GM06990 (cell line): ENCODE results near the gene FAM9A.

Experiments
- DNase-seq: peaks from one replicate; pipeline ENCODE4 v3.0.0-alpha.2; 2011; ENCODE audit not compliant: insufficient read length; ENCODE audit errors: extremely low read depth
- H3K27me3 ChIP-seq: replicated peaks from 2 replicates; pipeline ENCODE4 v1.6.0; 2011; ENCODE audit warnings: low read length; ENCODE audit not compliant: control insufficient read depth, insufficient read depth
- H3K36me3 ChIP-seq: 2 replicates; pipeline ENCODE4 v1.5.1; 2011; ENCODE audit warnings: low read length; ENCODE audit not compliant: control insufficient read depth, insufficient read depth
- H3K4me3 ChIP-seq: replicated peaks from 2 replicates; pipeline ENCODE4 v1.5.1; 2011; ENCODE audit warnings: low read depth, mild to moderate bottlenecking, control low read depth, low read length
- TF ChIP-seq, protein P1 (sequence below): IDR thresholded peaks from 2 replicates; pipeline ENCODE4 v1.5.1; 2011; ENCODE audit warnings: low read length, control low read depth, mild to moderate bottlenecking, inconsistent platforms; ENCODE audit not compliant: insufficient read depth, poor library complexity, severe bottlenecking

FAM9A gene

GRCh38 chrX:8755116-8755515 lies 46.1 kb downstream of the FAM9A start:
- no peak for DNase-seq
- Histone ChIP-seq H3K27me3 (no peaks in the 10 kb centered on the region), H3K4me3 (no peak overlapping the region), H3K36me3 (no peaks in the 10 kb centered on the region)
- TF ChIP-seq, protein P1, sequence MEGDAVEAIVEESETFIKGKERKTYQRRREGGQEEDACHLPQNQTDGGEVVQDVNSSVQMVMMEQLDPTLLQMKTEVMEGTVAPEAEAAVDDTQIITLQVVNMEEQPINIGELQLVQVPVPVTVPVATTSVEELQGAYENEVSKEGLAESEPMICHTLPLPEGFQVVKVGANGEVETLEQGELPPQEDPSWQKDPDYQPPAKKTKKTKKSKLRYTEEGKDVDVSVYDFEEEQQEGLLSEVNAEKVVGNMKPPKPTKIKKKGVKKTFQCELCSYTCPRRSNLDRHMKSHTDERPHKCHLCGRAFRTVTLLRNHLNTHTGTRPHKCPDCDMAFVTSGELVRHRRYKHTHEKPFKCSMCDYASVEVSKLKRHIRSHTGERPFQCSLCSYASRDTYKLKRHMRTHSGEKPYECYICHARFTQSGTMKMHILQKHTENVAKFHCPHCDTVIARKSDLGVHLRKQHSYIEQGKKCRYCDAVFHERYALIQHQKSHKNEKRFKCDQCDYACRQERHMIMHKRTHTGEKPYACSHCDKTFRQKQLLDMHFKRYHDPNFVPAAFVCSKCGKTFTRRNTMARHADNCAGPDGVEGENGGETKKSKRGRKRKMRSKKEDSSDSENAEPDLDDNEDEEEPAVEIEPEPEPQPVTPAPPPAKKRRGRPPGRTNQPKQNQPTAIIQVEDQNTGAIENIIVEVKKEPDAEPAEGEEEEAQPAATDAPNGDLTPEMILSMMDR = no peak

GRCh38 chrX:8749697-8750096 lies 51.5 kb downstream of the FAM9A start:
- TF ChIP-seq, protein P1 = no peak
- no peak for DNase-seq
- no peaks in the 10 kb centered on the region for H3K36me3 ChIP-seq

GRCh38 chrX:8748855-8749254 lies 52.3 kb downstream of the FAM9A start:
- no peaks in the 10 kb centered on the region for H3K27me3 ChIP-seq
- H3K36me3 ChIP-seq = no peaks in the 10 kb centered on the region
- DNase-seq = no peak
- TF ChIP-seq, protein P1 = peak; percentile 72
- no peak overlapping the region for H3K4me3 ChIP-seq

More at GRCh38 chrX:8749697-8750096, 51.5 kb downstream of the FAM9A start:
- Histone ChIP-seq H3K27me3 (no peaks in the 10 kb centered on the region), H3K4me3 (no peak overlapping the region)

DNA sequence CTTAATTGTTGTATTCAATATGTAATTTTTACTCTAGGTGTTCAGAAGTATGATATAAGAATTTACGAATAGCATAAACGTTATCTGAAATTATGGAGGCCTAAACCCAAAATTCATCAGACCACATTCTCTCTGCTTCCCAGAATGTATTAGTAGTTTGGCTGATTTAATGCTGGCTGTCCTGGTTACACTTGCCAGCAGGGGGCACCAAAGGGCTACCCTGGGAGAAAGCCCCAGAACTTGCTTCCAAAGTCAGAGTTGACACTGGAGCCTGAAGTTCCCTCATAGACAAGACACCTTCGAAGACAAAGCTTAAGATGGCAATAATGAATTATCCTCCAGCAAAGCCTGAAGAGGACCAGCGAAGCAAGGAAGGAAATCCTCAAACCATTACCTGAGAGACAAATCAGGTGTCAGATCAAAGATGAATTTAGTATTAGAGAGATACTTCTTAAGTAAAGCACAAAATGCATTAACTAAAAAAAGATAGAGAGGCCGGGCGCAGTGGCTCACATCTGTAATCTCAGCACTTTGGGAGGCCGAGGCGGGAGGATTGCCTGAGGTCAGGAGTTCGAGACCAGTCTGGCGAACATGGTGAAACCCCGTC lies 58.0 kb downstream of the FAM9A start:
- DNase-seq = no peak

GRCh38 chrX:8741981-8742380 lies 59.2 kb downstream of the FAM9A start:
- TF ChIP-seq, protein P1 = no peak
- Histone ChIP-seq H3K4me3 (no peak overlapping the region), H3K36me3 (no peaks in the 10 kb centered on the region), H3K27me3 (no peaks in the 10 kb centered on the region)
- no peak for DNase-seq

More for the DNA sequence above, 58.0 kb downstream of the FAM9A start:
- Histone ChIP-seq H3K36me3 (no peaks in the 10 kb centered on the region), H3K4me3 (no peak overlapping the region), H3K27me3 (no peaks in the 10 kb centered on the region)
- TF ChIP-seq, protein P1 = peak; percentile 80
